ENCODE data around the gene TBC1D22B. TPM values are rescaled to one million over a fixed set of nuclear protein-coding genes. Genes with fewer than 3 reads are reported as not detected.

TBC1D22B gene, protein sequence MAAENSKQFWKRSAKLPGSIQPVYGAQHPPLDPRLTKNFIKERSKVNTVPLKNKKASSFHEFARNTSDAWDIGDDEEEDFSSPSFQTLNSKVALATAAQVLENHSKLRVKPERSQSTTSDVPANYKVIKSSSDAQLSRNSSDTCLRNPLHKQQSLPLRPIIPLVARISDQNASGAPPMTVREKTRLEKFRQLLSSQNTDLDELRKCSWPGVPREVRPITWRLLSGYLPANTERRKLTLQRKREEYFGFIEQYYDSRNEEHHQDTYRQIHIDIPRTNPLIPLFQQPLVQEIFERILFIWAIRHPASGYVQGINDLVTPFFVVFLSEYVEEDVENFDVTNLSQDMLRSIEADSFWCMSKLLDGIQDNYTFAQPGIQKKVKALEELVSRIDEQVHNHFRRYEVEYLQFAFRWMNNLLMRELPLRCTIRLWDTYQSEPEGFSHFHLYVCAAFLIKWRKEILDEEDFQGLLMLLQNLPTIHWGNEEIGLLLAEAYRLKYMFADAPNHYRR
- 6.9 and 8.9 TPM in 2 replicates for polyA plus RNA-seq (2014; cell fraction: cytosol; rRNA removed)
- 5.2 TPM in 2 replicates for polyA plus RNA-seq (2014; cell fraction: nucleus; rRNA removed)

DNA sequence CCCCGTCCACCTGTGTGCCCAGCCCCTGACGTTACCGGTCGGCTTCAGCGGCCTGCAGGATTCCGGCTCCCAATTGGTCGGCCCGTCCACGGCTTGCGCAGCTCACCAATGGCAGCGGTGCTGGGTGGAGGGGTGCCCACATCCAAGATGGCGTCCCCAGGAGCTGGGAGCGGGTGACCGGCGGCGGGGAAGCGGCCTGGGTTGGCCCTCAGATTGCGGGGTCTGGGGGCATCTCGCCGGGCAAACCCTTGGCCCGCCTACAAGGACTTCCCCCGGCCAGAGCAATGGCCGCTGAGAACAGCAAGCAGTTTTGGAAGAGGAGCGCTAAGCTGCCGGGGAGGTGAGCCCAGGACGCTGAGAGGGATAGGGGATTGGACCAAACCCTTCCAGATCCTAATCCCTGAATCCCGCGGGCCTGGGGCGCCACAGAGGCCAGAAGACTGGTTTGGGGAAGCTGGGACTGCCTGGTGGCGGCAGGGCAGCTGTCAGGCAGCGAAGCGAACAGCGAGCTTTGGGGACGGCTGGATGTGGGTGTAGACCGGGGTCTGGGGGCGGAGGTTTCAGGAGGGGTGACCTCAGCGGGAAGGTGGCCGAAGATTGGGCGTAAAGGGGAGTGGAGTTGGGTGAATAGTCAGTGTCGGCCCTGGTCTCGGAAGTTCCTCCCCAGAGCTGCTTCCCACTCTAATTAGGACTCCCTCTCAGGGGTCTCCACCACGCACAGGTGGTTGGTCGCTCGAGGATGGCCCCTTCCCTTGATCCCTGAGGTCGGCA, at the start of gene TBC1D22B, which contains the start of gene TMEM217:
Gene TBC1D22B (plus strand): TSS at position 139 of the 771 bp plus-strand sequence. CDS start 146 bp downstream, at position 285.
Gene TMEM217 (minus strand): TSS at position 511 of the 771 bp plus-strand sequence. CDS start 39,114 bp downstream, outside the sequence.
- peak; percentile 92 for DNase-seq (ENCODE audit: low spot score)

DNA sequence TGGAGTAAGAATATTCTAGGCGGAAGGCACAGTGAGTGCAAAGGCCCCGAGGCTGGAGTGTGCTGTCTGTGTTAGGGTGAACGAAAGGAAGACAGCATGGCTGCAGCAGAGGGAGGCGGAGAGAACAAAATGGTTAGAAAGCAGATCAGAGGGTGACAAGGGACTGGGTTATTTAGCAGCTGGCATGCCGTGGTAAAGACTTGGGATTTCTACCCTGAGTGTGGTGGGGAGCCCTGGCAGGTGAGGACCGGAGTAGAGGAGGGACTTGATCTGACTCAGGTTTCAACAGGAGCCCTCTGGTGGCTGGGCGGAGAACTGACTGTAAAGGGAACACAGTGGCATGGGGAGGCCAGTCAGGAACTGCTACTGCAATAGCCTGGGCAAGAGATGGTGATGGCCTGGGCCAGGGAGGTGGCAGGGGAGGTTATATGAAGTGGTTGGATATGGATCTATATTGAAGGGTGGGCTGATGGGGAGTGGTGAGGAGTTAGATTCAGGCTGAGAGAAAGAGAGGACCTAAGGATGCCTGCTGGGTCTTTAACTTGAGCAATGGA, 49.6 kb upstream of the TBC1D22B start:
- peak; percentile 80 for DNase-seq (ENCODE audit: low spot score)

DNA sequence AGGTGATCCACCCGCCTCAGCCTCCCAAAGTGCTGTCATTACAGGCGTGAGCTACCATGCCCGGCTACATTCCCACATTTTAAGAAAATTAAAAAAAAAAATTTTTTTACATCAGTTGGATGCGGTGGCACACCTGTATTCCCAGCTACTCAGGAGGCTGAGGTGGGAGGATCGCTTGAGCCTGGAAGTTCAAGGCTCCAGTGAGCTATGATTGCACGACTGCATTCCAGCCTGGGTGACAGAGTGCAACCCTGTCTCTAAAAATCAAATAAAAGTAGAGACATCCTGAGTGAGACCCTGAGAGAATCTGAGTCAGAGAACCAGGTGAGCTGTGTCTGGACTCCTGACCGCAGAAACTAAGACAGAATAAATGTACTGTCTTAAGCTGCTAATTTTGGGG, 48.8 kb upstream of the TBC1D22B start:
- DNase-seq (ENCODE audit: low spot score) = no peak

DNA sequence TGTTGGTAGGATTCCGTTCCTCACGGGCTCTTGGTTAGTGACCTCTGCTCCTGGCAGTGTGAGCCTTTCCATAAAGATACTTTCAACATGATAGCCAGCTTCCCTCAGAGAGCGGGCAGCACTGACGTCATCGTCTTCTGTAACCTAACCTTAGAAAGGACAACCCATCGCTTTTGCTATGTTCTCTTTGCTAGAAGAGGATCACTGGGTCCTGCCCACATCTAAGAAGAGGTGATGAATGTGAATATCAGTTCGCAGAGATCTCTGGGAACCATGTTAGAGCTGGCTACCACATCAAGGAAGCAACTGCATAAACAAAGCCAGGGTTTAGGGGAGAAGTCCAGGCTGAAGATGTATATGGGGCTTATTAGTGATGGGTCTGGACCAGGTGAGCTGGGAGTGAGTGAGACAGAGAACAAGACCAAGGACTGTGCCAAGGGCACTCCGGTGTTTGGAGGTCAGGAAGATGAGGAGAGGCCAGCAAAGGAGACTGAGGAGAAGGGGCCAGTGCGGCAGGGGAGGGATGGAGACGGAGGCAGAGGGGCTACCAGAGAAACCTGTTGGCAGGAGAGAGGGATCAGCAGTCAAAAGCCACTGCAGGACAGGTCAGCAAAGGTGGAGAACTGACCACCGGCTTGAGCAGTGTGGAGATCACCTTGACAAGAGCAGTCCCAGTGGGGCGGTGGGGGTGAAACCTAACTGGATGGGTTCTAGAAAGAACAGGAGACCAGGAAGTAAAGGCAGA, 47.9 kb upstream of the TBC1D22B start:
- DNase-seq (ENCODE audit: low spot score) = no peak

DNA sequence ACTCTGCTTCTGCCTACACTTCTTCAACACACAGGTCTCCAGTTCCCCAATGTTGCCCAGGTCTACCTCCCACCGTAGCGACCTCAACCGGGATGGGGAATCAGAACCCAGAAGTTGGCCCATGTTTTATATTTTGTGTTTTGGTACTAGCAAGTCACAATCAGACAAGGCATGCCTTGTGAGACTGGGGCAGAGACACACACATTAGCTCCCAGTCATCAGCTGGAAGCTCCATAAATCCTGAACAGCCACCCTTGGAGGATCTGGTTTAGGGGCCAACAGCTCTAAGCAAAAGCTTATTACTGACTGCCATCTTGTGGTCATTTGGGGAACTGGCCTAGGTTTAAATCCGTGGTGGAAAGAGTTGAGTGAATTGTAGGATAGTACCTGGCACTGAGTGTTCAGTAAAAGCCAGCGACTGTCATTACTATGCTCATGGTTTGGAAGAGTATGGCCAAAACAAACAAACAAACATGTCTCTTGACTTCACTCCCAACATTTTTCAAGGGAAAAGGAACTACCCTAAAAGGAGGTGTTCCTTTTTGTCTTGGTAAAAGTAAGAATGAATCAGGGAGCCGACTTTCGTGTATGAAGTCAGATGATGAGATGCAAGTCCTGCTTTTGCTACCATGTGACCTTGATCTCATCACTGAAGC, 47.1 kb upstream of the TBC1D22B start:
- peak; percentile 82 for DNase-seq (ENCODE audit: low spot score)

DNA sequence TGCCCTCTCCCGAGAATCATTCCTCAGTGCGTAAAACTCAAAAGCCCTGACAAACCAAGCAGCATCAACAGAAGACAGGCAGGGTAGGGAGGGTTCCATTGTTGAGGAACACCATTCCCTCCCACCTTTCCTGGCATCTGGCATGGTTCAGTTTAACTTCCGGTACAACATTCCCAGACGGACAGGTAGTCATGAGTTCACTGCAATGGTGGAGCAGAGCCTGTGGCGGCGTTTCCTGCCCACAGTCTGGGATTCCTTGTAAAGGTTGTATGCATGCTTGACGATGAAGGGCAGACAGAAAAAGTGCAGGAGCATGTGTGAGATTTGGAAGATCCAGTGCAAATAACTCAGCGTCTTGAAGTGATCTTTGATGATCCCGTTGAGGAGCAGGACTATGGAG, 45.3 kb upstream of the TBC1D22B start:
- no peak for DNase-seq (ENCODE audit: low spot score)

DNA sequence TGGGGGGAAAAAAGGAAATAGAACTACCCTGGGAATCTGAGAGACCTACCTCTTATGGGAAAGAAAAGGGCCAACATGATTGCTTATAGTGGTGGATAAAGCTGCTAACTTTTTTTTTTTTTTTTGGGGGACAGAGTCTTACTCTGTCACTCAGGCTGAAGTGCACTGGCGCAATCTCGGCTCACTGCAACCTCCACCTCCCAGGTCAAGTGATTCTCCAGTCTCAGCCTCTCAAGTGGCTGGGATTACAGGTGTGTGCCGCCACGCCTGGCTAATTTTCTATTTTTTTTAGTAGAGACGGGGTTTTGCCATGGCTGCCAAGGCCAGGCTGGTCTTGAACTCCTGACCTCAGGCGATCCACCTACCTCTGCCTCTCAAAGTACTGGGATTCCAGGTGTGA, 39.5 kb upstream of the TBC1D22B start:
- DNase-seq (ENCODE audit: low spot score) = no peak

DNA sequence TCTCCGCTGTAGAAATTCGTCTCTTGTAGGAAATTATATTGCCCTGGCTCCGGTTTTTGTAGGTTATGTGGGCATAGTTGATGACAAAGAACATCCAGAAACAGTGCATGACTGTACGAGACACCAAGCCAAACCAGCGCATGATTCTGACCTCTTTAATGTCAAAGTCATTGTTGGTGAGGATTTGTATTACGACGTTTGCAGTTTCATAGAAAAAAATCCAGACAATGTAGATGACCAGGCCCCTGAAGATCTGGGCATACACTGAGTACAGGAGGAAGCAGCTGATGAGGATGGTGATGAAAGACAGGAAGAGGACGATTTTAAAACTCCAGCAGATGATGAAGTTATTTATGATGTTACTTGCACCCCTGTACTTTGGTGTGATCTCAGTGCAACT, 39.1 kb upstream of the TBC1D22B start:
- DNase-seq (ENCODE audit: low spot score) = no peak

DNA sequence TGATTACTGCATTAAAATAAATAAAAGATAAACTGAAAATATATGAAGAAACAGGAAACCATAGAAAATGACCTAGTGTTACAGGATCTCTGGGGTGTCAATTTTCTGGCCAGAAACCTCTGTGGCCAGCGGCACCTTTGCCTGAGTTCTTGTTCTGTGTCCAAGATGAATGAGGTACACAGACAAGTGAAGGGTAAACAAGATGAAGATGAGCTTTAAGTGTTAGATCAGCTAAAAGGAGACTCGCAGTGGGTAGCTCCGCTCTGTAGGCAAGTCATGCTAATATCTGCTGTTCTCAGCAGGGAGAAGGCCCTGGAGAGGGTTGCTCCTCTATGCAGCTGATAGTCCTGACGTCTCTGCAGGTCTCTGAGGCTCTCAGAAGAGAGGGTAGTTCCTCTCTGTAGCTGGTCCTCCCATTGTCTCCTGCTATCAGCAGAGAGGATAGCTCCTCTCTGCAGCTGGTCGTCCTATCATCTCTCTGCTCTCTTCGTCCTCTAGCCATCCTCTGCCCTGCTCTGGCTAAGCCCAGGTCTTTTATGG, 35.9 kb upstream of the TBC1D22B start:
- DNase-seq (ENCODE audit: low spot score) = no peak

DNA sequence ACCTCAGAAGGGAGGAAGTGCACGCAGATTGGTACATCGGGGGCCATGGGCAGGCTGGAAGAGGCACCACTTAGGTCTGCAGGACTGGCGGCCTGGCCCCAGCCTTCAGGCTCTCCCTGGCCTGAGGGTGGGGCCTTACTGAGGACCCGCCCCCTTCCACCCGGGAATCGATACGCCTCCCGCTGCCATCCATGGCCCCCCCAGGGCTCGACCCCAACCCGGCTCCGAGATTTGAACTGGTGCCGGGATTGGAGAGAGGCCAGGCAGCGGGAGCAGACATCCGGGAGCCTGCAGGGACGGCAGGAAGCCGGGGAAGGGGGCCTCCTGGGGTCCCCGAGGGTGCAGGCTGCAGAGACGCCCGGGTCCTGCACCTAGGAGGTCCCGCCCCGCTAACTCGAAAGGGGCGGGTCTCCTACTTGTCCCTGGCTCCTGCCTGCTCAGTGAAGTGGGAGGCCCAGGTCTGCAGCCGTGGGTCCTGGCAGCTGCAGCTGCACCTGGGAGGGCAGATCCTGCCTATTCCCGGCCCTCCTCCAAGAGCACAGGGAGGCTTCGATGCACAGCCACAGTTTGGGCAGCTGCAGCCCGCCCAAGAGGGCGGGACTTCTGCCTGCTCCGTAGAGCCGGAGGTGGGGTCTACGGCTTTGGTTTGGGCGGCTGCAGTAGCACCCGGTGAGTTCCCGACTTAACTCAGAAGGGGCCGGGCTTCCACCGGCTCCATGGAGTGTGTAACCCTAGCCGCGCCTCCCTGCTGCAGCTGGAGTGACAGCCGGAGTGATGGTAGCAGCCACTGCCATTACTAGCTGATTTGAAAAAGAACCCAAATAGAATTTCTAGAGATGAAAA, 35.2 kb upstream of the TBC1D22B start:
- DNase-seq (ENCODE audit: low spot score) = peak; percentile 97

DNA sequence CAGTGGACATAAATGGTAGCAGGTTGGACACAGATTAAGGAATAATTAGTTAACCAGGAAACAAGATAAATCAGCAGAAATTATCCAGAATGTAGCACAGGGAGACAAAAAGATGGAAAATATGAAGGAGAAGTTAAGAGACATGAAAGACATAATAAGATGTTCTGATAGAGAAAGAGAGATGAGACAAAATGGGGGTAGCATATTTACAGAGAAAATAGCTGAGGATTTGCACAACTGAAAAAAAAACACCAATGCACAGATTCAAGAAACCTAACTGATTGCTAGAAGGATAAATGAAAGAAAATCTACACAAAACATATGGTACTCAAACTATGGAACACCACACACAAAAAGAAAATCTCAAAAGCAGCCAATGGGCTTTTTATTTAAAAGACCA, 34.6 kb upstream of the TBC1D22B start:
- no peak for DNase-seq (ENCODE audit: low spot score)

DNA sequence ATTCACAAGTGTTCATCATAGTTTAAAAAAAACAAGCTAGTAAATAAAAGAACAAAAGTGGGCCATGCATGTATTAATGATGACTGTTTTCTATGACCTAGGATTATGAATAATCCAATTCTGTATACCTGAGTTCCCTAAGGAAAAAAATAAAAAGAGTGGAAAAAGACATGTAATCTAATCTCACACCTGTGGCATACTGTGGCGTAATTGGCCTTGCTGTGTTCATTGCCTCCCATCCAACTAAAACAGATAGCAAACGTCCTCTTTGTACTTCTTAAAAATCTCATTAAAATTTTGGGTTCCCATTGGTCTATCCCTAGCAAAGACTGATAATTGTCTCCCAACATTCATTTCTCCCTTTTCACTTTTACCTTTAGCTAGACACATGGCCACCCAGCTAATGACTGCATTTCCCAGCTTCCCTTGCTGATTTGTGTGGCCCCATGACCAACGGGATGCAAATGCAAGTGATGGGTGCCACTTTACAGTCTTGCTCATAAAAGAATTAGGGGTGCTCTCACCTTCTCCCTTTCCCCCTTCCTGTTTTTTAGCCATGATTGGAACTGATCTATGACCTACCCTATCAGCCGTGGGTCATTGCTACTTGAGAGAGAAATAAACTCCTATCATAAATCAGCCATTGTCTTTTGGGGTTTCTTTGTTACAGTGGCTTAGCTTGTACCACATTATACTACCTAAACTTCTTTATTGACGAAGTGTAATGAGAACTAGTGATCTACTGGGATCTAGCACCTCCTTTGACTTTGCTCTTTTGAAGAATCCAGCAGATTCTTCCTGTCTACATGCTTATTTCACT, 32.0 kb upstream of the TBC1D22B start:
- DNase-seq (ENCODE audit: low spot score) = no peak

DNA sequence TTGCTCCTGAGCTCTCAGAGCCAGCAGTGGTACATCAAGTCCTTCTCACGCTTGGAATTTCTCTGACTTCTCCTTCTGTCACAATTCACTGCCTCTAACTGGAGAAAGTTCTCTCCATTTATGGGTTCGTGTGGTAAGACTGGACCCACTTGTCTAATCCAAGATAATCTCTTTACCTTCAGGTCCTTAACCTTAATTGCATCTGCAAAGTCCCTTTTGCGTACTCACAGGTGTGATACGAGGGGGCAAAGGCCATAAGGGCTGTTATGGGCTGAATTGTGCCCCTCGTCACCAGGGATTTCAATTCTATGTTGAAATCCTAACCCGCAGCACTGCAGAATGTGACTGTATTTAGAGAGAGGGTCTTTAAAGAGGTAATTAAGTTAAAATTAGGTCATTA, 27.5 kb upstream of the TBC1D22B start:
- peak; percentile 32 for DNase-seq (ENCODE audit: low spot score)

DNA sequence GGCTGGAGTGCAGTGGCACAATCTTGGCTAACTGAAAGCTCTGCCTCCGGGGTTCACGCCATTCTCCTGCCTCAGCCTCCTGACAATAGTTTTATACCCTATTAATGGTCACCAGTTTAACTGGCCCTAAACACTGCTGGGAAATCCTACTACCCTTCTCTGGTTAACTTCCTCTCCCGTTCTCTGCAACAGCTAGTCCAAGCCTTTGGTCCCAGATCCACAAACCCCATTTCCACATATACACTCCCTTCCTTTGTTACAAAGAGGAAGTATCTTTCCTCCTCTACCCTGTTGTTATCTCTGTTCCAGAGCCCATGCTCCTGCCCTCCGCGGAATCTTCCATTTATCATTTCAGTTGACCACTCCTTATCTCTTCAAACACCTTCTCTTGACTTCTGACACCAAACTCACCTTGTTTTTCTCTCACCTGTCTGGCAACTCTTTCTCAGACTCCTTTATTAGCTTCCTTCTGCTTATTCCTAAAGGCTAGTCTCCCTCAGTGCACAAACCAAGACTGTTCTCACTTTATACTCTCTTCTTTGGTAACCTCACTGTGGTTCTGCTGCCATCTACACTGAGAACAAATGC, 25.0 kb upstream of the TBC1D22B start:
- no peak for DNase-seq (ENCODE audit: low spot score)

DNA sequence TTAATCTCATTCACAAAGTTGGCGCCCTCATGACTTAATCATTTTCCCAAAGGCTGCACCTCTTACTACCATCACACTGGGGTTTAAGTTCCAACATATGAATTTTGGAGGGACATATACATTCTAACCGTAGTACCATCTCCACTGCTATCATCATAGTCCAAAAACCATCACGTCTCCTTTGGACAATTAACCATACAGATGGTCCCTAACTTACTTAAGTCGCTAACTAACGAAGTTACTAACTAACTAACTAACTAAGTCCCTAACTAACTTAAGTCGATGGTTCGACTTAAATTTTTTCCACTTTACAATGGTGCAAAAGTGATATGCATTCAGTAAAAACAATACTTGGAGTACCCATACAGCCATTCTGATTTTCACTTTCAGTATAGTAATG, 24.0 kb upstream of the TBC1D22B start:
- no peak for DNase-seq (ENCODE audit: low spot score)

DNA sequence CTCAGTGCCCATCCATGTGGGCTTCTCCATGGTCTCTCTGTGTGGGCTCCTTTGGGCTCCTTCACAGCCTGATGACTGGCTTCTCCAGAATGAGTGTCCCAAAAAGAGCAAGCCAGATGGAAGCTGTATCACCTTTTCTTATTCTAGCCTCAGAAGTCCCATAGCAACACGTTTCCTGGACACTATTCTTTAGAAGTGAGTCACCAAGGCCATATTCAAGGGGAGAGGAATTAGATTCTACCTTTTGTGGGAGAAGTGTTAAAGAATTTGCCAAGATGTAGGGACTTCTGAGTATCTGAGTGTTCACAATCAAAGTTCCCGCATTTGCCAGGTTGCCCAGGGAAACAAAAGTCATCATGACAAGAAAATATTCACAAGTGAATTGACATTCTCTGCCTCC, 20.7 kb upstream of the TBC1D22B start:
- no peak for DNase-seq (ENCODE audit: low spot score)

DNA sequence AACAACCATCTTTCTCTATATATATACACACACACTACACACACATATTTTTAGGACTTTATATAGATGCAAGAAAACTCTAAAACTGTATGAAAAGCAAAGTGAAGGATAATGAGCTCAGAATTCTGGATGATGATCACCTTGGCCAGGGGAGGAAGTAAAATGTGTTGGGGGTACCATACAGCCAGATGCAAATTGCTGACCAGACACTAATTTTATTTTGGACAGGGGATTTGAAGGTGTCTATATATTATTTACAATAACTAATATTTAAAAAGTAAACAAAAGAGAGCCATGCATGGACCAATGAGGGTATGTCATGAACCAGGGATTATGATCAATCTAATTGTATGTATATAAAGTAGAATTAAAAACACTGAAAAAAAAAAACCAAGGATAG, 19.8 kb upstream of the TBC1D22B start:
- DNase-seq (ENCODE audit: low spot score) = no peak

DNA sequence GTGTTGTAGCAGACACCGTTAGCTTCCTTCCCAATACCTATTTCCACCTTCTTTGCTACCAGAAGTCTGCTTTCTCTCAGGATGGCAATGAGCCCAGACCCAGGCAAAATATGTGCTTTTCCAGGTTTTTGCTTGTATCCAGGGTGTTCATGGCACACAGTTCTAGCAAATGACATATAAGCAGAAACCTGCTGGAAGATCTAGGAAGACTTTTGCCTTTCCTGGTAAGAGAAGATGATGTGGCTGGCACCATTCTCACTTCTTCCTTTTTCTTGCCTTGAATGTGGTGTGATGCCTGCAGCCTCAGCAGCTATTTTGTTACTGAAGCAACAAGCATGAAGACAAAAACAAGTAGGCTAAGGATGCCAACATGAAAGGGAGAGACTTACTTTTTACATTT, 19.2 kb upstream of the TBC1D22B start:
- no peak for DNase-seq (ENCODE audit: low spot score)

All from SK-N-DZ (cell line).